ENCODE data around the gene BIRC7.
"Not testable (repeated sequence)": the region's sequence is repeated elsewhere in the genome, so short reads cannot be mapped to it uniquely, and the experiment has no call there.

The BIRC7 gene

DNA sequence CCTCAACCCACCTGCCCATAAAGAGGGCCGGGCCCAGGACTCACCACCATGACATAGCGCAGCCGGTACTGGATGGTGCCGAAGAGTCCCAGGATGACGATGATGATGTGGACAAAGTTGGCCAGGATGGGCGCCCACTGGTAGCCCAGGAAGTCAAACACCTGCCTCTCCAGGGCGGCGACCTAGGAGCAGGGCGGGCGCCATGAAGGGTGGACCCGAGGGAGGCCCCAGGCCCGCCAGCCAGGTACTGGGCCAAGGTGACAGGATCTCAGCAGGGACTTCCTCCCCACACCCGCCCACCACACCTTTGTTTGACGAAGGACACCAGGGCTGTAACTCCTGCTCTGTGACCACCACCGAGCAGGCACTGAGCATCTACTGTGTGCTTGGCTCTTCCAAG lies 14.2 kb downstream of the BIRC7 start:
- DNase-seq, result no peak

- DNase-seq, result not testable (repeated sequence)
Observed at GRCh38 chr20:63251350-63251749, 15.6 kb downstream of the BIRC7 start.

DNA sequence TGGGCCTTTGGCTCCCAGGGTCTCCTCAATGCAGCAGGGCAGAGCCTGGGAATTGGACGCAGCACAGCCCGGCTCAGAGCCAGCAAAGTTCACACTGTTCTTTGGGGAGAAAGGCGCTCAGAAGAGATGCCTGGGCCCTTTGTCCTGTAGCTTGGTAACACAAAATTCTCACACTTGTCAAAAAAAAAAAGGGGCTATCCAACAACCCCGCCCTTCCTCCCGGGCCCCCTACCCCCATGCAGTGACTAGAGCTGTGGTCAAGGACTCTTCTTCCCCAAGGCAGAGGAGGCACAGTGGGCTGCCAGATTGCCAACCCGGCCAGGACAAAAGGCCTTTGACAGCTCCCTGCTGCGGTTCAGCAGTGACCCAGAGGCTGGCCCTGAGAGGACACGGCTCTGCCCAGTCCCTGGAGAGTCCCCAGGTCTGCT lies 16.6 kb downstream of the BIRC7 start:
- no peak for DNase-seq

- DNase-seq, result no peak
Observed at GRCh38 chr20:63253065-63253437, 17.3 kb downstream of the BIRC7 start.

DNA sequence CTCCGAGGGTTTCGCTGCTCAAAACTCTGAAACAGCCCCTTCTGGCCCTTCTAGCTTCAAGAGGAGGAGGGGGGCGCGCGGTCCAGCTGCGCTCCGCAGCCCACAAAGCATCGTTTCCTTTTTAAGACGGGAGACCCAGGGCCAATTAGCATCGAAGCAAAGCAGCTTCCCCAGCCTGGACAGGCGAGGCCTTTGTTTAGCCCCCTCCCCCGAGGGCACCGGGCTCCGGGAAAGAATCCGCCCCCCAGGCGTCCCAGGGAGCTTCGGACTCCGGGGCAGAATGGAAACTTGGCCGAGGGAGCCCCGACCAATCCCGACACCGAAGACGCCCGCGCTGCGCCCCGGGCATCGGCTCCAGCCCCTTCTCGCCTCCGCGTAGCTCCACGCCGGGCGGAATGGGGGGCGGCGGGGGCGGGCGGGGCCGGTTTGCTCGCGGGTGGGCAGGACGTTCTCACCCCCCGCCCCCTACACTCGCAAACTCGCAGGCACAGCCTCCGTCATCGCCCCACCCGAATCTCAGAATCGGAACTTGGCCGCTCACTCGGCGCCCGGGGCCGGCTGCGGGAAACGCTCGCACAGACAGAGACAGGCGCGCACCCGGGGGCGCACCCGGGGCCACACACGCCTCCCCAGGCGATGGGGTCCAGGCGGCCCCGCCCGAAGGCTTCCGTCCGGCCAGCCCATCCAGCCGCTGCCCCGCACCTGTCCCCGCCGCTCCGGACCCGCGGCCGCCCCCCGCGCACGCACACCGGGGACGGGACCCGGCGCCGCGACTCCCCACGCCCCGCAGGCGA lies 17.9 kb downstream of the BIRC7 start:
- no peak for DNase-seq

GRCh38 chr20:63254232-63254605 lies 18.5 kb downstream of the BIRC7 start, which contains the start of gene NKAIN4:
Gene NKAIN4, minus strand, starts transcription at chr20:63254463. Its CDS starts 13 bp downstream, at chr20:63254450.
- DNase-seq, result no peak

- no peak for DNase-seq
Observed at GRCh38 chr20:63254606-63255384, 19.1 kb downstream of the BIRC7 start.

DNA sequence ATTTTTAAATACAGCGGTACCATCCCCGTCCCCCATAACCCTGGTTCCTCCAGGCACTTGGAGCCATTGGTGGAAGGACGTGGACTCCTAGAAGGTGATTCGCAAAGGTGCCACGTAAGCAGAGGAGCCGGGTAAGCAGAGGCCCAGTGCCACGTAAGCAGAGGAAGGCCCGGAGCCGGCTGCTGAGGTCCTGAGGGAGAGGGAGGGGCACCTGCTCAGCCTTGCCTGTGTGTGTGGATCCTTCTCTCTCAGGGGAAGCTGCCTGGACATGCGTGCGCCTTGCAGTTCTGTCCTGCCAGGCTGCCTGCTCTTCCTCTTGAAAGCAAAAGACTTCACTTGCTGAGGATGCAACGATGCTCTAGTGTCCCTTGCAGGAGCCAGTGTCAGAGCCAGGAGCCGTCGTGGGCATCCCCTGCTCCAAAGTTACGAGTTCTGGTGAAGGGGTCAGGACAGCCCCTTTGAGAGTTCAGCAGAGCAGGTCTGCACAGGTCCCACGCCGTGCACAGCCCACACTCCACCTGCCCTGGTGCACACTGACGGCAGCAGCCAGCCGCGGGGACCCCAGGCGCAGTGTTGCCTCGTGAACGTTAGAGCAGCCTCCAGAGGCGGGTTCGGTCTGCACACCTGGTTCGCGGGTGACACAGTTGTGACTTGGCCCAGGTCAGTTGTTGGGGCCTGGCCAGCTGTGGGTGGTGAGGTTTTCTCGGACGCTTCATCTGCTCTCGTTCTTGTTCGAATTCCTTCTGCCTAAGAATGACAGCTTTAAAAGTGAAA lies 20.4 kb downstream of the BIRC7 start:
- DNase-seq, result no peak

DNA sequence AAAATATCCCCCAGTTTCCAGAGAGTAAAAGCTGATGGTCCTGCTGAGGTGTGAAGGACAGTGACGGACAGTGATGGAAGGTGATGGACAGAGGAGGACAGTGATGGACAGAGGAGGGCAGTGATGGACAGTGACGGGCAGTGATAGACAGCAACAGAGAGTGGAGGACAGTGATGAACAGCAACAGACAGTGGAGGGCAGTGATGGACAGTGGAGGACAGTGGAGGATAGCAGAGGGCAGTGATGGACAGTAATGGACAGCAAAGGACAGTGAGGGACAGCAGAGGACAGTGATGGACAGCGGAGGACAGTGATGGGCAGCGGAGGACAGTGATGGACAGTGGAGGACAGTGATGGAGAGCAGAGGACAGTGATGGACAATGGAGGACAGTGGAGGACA lies 21.2 kb downstream of the BIRC7 start:
- DNase-seq, result no peak

- DNase-seq, result no peak
Observed at GRCh38 chr20:63257629-63258028, 21.9 kb downstream of the BIRC7 start.

DNA sequence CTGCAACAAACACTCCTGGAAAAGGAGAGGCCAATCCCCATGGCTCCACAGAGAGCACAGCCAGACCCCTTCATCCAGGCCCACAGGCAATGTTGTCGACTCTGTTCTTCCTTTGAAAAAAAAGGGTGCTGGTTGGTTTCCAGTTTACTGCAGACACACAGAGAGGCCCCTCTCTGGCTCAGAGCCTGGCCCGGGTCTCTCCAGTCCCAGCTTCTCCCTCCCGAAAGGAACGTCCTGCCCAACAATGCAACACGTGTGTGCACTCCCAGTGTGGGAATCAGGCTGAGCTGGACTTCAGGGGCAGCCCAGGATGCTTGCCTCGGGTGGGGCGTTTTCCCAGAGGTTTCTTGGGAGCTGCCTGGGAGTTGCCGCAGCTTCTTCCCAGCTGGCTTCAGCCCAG lies 23.1 kb downstream of the BIRC7 start:
- no peak for DNase-seq

DNA sequence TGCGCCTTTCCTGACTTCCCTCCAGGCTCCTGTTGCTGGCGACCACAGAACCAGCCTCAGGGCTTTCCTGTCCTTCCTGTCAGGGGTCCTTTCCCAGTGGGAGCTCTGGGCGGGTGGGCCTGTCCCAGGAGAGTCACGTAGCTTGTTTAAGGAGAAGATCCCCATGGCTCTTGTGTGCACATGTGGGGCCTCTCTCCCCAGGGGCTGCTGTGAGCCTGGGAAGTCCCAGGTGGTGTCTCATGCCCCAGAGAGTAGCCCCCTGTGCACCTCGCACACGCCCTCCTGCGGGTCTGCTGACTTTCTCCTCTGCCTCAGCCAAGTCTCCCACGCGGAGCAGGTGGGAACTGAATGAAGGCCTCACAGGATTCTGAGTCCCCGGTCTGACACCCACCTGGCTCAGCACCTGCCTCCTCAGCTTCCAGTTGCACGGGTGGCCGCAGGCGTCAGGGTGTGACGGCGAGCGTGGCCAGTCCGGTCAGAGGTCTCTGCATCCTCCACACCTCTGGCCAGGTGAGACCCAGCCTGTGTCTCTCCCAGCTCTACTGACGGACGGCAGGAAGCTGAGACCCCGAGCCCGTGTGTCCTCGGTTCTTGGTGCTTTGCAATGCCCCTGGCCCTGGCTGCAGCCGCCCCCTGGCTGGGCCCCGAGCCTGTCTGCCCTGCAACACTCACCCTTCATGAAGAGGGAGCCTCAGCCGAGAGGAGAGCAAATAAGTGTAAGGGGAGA lies 24.2 kb downstream of the BIRC7 start:
- no peak for DNase-seq

- no peak for DNase-seq
Observed at GRCh38 chr20:63260521-63260920, 24.8 kb downstream of the BIRC7 start.

GRCh38 chr20:63261060-63261794 lies 25.5 kb downstream of the BIRC7 start:
- DNase-seq, result no peak

DNA sequence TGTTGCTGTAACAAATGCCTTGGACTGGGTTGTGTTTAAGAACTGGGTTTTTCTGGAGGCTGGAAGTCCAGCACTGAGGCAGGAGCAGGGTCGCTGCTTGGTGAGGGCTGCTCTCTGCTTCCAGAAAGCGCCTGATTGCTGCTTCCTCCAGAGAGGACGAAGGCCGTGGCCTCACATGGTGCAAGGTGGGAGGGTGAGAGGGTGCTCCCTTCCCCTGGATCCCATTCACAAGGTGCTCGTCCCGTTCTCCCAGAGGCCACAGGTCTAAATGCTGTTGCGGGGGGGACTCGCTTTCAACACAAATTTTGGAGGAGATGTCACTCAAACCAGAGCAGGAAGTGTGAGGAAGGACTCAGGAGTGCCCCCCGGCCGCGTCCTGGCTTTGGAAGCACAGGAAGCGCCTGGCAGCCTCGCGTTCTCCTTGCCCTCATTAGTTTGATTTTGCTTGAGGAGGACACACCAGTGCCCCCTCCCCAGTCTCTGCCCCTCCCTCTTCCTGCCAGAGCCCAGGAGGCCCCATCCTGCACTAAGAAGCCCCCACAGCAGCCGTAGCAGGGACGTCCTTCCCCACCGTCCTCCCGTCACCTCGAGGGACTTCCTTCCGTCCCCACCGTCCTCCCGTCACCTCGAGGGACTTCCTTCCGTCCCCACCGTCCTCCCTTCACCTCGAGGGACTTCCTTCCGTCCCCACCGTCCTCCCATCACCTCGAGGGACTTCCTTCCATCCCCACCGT lies 26.3 kb downstream of the BIRC7 start:
- no peak for DNase-seq

GRCh38 chr20:63262836-63263235 lies 27.1 kb downstream of the BIRC7 start:
- DNase-seq, result no peak

DNA sequence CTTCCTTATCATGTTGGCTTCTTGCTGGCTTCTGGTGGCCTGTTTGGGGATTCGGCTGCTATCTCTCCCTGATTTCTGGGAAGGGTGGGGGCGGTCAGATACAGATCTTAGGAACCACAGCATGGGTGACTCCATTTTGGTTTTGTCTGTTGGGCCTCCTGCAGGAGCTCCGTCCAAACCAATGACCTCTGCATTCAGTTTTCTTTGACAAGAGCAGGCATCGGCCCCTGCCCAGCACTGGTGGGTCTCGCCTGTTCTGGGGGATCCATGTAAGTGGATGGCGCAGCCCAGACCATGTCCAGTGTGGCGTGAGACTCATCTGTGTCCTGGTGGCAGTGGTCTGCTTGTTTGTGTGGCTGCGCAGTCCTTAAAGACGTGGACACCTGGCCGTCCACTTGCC lies 28.3 kb downstream of the BIRC7 start:
- no peak for DNase-seq

DNA sequence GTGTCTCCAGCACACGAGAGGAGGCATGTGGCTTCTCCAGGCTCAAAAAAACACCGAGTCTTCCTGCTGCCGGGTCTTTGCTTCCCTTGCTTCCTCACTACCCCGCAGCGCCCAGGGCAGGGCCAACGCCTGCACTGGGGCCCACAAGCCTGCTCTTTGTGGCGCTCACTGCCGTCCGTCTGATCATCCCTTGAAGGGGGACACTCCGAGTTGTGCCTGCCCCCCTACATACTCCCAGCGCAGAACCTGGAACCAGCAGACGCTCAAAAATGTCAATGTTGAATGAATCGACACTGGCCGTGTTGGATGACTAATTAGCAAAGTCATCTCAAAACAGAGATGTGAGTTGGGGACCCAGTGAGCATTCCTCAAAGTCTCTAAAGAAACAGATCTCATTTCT lies 28.8 kb downstream of the BIRC7 start:
- DNase-seq, result no peak

DNA sequence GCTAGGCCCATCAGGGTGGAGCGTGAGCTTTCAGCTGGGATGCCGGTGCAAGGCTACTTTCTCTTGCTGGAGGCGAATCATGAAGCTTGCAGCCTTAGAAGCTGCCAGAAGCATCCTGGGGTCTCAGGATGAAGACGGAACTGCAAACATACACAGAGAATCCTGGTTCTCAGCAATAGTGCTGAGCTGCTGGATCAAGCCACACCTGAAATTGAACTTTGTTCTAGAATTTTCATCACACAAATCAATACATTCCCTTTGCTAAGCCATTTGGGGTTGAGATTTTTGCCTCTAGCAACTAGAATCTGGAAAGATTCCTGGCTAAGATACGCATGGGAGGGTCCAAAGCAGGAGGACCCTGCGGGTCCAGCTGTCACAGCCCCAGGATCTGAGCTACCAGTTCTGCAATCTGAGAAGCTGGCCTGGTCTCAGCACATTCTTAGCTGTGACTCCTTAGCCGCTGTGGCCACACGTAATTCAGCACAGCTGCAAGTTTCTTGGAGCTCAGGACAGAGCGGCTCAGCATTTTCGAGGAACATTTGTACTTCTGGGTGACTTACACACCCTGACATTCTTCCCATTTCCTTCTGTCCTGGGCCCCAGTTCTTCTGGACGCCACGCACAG lies 30.3 kb downstream of the BIRC7 start:
- DNase-seq, result no peak

- DNase-seq, result no peak
Observed at GRCh38 chr20:63267691-63268090, 32.0 kb downstream of the BIRC7 start.

DNA sequence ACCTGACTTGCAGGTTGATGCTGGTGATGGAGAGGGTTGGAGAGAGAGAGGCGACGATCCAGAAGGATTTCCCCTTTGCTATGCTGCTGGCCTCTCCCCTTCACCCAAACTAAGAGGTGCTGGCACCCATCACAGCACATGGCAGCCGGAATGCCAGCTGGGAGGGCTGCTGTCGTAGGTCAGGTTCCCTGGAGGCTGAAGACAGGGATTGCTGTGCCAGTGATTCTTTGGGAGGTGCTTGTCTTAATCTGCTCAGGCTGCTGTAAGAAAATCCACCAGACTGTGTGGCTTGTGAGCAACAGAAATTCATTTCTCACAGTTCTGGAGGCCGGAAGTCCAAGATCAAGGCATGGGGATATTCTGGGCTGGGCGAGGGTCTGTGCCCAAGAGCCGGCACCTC lies 32.6 kb downstream of the BIRC7 start:
- DNase-seq, result no peak

All from NCI-H1694 treated with DMSO at 0.1 percent for 48 hours (cell line).